WI38 (cell line): Measurements from ENCODE around the gene SLC38A3.
"Not testable (repeated sequence)": the region's sequence is repeated elsewhere in the genome, so short reads cannot be mapped to it uniquely, and the experiment has no call there.

Experiments
- H3K4me3 ChIP-seq: 2 replicates; pipeline ENCODE4 v1.5.1; 2011; ENCODE audit warnings: low read depth, mild to moderate bottlenecking, control low read depth, low read length
- TF ChIP-seq, protein P1 (sequence below): IDR thresholded peaks from 2 replicates; pipeline ENCODE4 v1.5.1; 2012; ENCODE audit warnings: low read depth, mild to moderate bottlenecking, control low read depth, low read length

Gene SLC38A3

DNA sequence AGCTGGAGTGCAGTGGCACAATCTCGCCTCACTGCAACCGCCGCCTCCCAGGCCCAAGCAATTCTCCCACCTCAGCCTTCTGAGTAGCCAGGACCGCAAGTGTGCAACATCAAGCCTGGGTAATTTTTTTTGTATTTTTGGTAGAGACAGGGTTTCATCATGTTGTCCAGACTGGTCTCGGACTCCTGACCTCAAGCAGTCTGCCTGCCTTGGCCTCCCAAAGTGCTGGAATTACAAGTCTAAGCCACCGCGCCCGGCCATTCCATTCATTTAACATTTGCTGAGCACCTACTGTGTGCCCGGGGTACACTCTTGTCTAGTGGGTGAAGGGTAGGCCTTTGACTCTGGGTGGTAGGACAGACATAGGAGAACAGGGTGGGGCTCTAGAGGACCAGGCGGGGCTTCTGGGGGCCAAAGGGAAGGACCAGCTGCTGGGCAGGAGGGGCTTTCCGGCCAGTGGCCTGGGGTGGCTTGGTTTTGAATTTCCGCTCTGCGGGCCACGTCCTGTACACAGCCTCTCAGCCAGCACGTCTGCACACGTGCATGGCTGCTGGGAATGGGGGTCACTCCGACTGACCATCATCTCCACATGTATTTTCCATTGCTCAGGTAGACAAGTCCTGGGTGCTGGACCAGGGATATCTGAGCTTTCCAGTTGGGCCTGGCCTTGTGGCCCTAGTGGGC lies 2.4 kb downstream of the SLC38A3 start:
- TF ChIP-seq, protein P1, sequence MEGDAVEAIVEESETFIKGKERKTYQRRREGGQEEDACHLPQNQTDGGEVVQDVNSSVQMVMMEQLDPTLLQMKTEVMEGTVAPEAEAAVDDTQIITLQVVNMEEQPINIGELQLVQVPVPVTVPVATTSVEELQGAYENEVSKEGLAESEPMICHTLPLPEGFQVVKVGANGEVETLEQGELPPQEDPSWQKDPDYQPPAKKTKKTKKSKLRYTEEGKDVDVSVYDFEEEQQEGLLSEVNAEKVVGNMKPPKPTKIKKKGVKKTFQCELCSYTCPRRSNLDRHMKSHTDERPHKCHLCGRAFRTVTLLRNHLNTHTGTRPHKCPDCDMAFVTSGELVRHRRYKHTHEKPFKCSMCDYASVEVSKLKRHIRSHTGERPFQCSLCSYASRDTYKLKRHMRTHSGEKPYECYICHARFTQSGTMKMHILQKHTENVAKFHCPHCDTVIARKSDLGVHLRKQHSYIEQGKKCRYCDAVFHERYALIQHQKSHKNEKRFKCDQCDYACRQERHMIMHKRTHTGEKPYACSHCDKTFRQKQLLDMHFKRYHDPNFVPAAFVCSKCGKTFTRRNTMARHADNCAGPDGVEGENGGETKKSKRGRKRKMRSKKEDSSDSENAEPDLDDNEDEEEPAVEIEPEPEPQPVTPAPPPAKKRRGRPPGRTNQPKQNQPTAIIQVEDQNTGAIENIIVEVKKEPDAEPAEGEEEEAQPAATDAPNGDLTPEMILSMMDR, result no peak
- no peak overlapping the region for H3K4me3 ChIP-seq

DNA sequence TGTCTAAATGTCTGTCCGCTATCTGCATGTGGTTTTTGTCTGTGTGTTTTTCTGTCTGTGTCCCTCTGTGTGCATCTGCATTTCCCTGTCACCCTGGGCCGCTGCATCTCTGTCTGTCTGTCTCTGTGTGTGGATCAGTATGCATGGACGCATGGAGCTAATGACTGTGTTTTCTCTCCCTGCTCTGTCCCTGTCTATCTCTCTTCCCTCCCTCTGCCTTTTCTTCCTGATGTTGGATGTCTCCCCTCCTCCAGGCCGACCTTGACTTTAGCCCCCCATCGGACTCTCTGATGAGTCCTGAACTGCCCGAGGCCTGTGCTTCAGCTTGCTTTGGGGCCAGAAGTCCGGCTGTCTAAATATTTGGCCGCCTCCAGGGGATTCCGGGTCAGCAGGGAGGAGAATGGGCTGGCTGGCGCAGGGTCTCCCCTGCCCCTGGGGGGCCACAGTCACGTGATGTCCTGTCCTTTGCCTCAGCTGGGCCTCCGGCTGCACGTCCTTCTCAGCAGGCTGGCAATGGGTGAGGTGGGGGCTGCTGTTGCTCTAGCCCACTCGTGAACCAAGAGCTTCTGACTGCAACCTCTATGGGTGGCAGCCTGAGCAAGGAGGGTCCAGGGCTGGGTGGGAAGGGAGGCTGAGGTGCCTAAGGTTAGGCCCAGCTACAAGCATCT lies 3.7 kb downstream of the SLC38A3 start:
- TF ChIP-seq, protein P1, result no peak

DNA sequence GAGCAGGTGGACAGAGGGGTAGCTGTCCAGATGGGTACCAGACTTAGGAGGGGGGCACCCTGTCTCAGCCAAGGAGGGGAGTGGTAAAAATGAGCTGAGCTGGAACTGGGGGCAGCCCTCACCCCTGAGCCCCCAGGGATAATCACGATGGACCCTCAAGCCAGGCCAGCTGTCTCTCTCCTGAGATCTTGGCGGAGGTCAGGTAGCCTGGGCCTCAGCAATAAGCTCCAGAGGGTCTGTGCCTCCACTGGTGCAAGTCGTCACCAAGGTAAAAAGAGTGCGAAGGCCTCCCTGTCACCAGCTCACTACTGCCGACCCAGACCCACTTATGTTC lies 5.1 kb downstream of the SLC38A3 start:
- no peak overlapping the region for H3K4me3 ChIP-seq
- TF ChIP-seq, protein P1, result no peak

More for the DNA sequence above, 3.7 kb downstream of the SLC38A3 start:
- no peak overlapping the region for H3K4me3 ChIP-seq

DNA sequence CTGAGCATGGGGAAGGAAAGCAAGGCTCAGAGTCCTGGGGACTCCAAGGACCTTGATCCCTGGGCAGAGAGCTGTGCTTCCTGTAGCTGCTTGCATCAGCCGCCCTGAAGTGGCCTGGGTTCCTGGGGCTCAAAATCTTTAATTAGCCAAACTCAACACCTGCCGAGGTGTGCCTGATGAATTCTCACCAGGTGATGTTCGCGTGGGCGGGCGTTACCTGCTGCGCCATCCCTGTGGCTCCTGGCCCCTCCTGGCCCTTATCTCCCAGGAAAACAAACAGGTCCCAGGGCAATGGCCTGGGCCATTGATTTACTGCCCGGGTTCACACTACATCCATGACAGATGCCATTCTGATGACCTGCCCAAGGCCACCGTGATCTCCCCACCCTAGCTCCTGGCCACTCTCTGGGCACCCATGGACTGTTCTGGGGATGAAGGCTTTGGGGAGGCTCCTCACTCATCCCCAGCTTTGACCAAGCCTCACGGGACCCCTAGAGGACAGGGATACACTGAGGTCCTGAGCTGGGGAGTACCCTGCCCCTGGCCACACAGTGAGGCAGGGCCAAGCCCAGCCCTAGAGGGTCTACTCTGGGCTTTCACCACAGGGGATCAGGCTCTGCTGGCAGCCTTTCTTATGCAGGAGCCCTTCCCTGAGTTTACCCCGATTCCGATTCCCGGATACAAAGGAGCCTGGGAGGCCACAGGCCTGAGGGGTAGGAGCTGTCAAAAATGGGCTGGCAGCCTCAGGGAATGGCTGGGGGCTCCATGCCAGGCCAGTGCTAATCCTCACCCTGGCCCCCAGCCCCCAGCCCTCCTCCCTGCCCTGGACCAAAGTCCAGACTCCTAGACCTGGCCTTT lies 5.7 kb downstream of the SLC38A3 start:
- no peak overlapping the region for H3K4me3 ChIP-seq
- TF ChIP-seq, protein P1, result no peak

DNA sequence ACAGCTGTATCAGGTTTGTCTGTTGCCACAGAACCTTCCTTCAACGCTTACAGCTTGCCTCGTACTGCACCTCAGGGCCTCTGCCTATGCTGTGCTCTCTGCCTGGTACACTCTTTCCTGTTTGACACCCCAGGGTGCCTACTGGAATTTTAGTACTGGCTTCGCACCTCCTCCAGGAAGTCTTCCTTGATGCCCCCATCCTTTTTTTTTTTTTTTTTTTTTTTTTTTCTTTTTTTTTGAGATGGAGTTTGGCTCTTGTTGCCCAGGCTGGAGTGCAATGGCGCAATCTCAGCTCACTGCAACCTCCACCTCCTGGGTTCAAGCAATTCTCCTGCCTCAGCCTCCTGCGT lies 6.3 kb downstream of the SLC38A3 start:
- not testable (repeated sequence) for H3K4me3 ChIP-seq

DNA sequence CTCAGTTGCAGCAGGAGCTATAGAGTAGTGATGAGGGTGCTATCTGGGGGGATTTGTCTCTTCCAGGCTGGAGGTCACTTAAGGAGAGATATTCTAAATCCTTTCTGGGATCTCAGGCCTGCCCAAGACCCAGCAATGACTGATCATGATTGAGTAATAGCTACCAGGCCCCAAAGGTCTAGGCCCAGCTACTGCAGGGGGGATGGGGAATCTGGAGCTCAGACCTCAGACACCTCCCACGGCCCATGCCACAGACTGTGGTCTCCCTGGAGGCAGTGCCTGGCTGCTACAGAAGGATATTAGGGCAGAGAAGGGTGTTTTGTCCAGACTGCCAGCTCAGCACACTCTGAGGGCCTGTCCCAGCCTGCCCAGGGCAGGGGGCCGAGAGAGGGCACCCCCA lies 6.9 kb downstream of the SLC38A3 start:
- no peak overlapping the region for H3K4me3 ChIP-seq
- TF ChIP-seq, protein P1, result no peak

DNA sequence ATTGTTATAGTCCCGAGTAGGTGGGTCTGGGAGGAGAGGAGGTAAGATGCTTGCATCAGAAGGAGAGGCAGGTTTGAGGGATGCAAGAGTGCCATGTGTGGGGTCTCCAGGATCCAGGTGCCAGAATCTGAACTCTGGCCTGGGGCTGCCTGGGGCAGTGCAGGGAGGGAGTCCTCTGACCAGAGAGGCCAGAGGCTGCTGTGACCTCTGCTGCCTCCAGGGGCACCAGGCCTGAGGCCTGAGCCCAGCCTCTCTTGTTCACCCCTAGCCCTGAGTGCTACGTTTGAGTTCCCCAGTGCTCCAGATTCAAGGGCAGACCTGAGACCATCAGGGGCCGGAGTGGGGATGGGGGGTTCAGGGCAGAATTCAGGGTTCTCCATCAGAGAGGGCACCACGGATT lies 7.4 kb downstream of the SLC38A3 start:
- TF ChIP-seq, protein P1, result no peak; the same call in 1 of the 2 replicates

More for the DNA sequence above, 7.4 kb downstream of the SLC38A3 start:
- H3K4me3 ChIP-seq, result no peak overlapping the region
